Measurements from ENCODE around the gene EVI5. TPM values are rescaled to one million over a fixed set of nuclear protein-coding genes. Genes with fewer than 3 reads are reported as not detected.

Gene EVI5
- total RNA-seq, 1 experiment from 2014 or later, result 33.9 TPM

DNA sequence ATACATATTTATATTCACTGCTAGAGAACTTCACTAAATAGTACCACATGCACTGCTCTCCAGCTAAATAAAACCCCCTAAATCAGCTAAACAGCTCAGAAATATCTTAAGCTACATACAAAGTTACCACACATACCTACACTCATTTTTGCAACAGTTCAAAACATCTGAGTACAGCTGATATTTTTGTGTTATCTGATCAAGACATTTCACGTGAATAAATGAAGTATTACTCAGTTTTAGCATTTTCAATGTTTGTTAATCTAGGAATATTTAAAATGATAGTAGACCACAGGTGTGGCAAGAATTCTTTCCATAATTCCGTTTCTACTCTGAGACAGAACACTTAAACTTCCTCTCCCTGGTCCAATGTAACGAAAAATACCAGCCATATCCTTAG is 20.8 kb downstream of the EVI5 start:
- CTCF ChIA-PET, result interaction anchor here (0.6 to 1.6 kb wide), 2 partner anchors 10 to 15 kb away, joined by 4 read pairs; no protein-coding TSS in a partner anchor
- TF ChIP-seq CTCF (IDR thresholded peaks at IDR 0.05; ENCODE audit: unreplicated experiment), result no peak
- DNase-seq, result no peak
- Mint-ChIP-seq H3K9me3 (ENCODE audit: low read depth, unreplicated experiment) (peaks cover 4% of the 10 kb centered on the region), H3K27ac (ENCODE audit: unreplicated experiment) (no peak overlapping the region), H3K27me3 (ENCODE audit: unreplicated experiment) (no peaks in the 10 kb centered on the region), H3K4me3 (ENCODE audit: low read depth, unreplicated experiment) (no peak overlapping the region), H3K4me1 (ENCODE audit: low read depth, unreplicated experiment) (no peaks in the 10 kb centered on the region), H3K36me3 (ENCODE audit: insufficient read depth, unreplicated experiment) (no peaks in the 10 kb centered on the region)
- intact Hi-C loops (cut with micrococcal nuclease; ENCODE audit: unreplicated experiment), result no loop called here
- no TSS peak for BruUV-seq (replicated peaks)

DNA sequence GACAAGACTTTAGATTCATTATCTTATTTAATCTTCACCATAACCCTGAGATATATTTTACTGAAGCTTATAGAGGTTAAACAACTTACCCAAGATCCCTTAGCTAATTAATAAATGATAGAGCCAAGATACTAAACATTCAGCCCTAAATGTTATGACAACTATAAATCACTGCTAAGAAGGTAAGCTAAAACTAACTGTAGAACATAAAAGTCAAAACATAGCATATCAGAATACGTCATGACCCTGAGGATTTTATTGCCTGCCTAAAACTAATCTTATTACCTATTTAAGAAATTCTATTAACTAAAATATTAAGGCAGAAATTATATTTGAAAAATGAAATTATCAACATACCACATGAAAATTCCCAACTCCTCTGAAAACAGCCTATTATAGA is 22.6 kb downstream of the EVI5 start:
- no peak for TF ChIP-seq CTCF (IDR thresholded peaks at IDR 0.05; ENCODE audit: unreplicated experiment)
- no TSS peak for BruUV-seq (replicated peaks)
- no peak overlapping the region for H3K27ac Mint-ChIP-seq (ENCODE audit: unreplicated experiment)
- H3K4me3 Mint-ChIP-seq (ENCODE audit: low read depth, unreplicated experiment), result no peak overlapping the region
- H3K36me3 Mint-ChIP-seq (ENCODE audit: insufficient read depth, unreplicated experiment), result no peaks in the 10 kb centered on the region
- no peaks in the 10 kb centered on the region for H3K4me1 Mint-ChIP-seq (ENCODE audit: low read depth, unreplicated experiment)
- intact Hi-C loops (cut with micrococcal nuclease; ENCODE audit: unreplicated experiment), result no loop called here
- H3K9me3 Mint-ChIP-seq (ENCODE audit: low read depth, unreplicated experiment), result no peaks in the 10 kb centered on the region
- DNase-seq, result no peak
- no peaks in the 10 kb centered on the region for H3K27me3 Mint-ChIP-seq (ENCODE audit: unreplicated experiment)
- CTCF ChIA-PET, result no interaction called here

DNA sequence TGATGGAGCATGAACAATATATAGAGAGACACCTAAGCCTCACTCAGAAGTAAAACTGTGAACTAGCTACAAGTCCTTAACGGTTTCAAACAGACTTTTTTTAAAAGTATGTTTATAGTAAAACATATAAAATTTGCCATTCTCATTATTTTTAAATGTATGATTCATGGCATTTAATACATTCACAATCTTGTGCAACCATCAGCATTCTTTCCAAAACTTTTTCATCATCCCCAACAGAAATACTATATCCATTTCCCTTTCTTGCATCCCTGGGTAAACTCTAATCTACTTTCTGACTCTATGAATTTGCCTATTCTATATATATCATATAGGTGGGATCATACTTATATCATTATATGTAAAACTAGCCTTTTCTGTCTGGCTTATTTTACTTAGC is 25.5 kb downstream of the EVI5 start:
- DNase-seq, result no peak
- Mint-ChIP-seq H3K27ac (ENCODE audit: unreplicated experiment) (no peak overlapping the region), H3K9me3 (ENCODE audit: low read depth, unreplicated experiment) (no peaks in the 10 kb centered on the region), H3K4me1 (ENCODE audit: low read depth, unreplicated experiment) (peaks cover 3% of the 10 kb centered on the region), H3K36me3 (ENCODE audit: insufficient read depth, unreplicated experiment) (no peaks in the 10 kb centered on the region), H3K27me3 (ENCODE audit: unreplicated experiment) (no peaks in the 10 kb centered on the region), H3K4me3 (ENCODE audit: low read depth, unreplicated experiment) (no peak overlapping the region)
- CTCF ChIA-PET, result no interaction called here
- intact Hi-C loops (cut with micrococcal nuclease; ENCODE audit: unreplicated experiment), result no loop called here
- TF ChIP-seq CTCF (IDR thresholded peaks at IDR 0.05; ENCODE audit: unreplicated experiment), result no peak
- BruUV-seq (replicated peaks), result no TSS peak

GRCh38 chr1:92756537-92756936 is 28.4 kb downstream of the EVI5 start:
- no peak for TF ChIP-seq CTCF (IDR thresholded peaks at IDR 0.05; ENCODE audit: unreplicated experiment)
- H3K4me3 Mint-ChIP-seq (ENCODE audit: low read depth, unreplicated experiment), result no peak overlapping the region
- no peak overlapping the region for H3K27ac Mint-ChIP-seq (ENCODE audit: unreplicated experiment)
- intact Hi-C loops (cut with micrococcal nuclease; ENCODE audit: unreplicated experiment), result no loop called here
- DNase-seq, result no peak
- CTCF ChIA-PET, result no interaction called here
- no peaks in the 10 kb centered on the region for H3K36me3 Mint-ChIP-seq (ENCODE audit: insufficient read depth, unreplicated experiment)
- BruUV-seq (replicated peaks), result no TSS peak
- H3K4me1 Mint-ChIP-seq (ENCODE audit: low read depth, unreplicated experiment), result peaks cover 22% of the 10 kb centered on the region
- no peaks in the 10 kb centered on the region for H3K27me3 Mint-ChIP-seq (ENCODE audit: unreplicated experiment)
- no peaks in the 10 kb centered on the region for H3K9me3 Mint-ChIP-seq (ENCODE audit: low read depth, unreplicated experiment)

All from Calu3 (cell line).